Stimulated activated CD8-positive, alpha-beta memory T cell treated with anti-CD3 and anti-CD28 coated beads, Interleukin-15, amount 100 ng/mL, for 4 hours (primary cell): Measurements from ENCODE around the gene PDCD1.
"Not testable (repeated sequence)": the region's sequence is repeated elsewhere in the genome, so short reads cannot be mapped to it uniquely, and the experiment has no call there.

Source experiments
- DNase-seq, 2 donors: peaks; one replicate each; pipeline ENCODE4 v3.0.0-alpha.2; 2020; ENCODE audit warnings: low read depth in 2 of 2

Gene PDCD1

DNA sequence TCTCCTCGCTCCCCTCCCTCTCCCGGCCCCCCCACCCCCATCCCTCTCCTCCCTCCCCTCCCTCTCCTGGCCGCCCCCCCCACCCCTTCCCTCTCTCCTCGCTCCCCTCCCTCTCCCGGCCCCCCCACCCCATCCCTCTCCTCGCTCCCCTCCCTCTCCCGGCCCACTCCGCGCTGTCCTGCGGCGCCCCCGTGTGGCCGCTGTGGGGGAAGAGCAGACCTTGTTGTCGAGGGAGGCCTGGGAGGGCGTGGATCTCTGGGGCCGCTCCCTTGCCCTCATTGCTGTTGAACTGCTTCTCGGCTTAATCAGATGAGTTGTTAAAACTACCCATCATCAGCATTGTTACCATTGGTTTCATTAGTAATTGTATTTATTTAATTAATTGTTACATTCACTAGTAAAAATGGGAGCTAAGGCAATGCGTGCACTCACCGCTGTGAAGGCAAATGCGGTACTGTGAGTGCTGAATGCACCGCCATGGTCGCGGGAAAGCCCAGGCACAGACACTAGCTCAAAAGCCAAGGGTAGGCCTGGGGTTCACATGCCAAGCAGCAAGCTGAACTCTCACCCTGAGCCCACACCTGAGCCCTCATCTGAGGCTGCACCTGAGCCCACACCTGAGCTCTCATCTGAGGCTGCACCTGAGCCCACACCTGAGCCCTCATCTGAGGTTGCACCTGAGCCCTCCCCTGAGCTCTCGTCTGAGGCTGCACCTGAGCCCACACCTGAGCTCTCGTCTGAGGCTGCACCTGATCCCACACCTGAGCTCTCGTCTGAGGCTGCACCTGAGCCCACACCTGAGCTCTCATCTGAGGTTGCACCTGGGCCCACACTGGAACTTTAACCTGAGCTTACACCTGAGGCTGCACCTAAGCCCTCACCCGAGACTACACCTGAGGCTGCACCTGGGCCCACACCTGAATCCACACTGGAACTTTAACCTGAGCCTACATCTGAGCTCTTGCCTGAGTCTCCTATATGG, 19.6 kb upstream of the PDCD1 start:
- DNase-seq = peak in 1 of 2 donors; percentile 53

DNA sequence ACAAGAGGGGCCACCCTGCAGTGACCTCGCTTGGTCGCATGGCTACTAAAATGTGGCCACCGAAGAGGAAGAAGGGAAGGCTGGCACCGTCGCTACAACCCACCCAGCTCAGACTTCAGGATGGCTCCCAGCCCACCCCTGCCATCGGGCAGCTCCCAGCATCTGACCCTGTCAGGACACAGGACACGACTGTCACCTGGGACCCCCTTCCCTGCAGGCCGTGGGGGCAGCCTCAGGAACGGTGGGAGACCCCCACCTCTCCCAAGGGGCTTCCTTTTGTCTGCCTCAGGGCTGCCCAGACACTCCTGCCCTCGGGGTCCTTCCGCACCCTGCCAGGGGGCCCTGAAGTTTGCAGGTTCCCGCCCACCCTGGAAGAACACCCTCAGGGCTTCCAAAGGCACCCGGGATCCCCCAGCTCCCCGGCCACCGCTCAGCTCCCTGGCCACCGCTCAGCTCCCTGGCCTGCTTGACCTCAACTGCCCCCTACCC, 18.5 kb upstream of the PDCD1 start:
- DNase-seq = no peak

DNA sequence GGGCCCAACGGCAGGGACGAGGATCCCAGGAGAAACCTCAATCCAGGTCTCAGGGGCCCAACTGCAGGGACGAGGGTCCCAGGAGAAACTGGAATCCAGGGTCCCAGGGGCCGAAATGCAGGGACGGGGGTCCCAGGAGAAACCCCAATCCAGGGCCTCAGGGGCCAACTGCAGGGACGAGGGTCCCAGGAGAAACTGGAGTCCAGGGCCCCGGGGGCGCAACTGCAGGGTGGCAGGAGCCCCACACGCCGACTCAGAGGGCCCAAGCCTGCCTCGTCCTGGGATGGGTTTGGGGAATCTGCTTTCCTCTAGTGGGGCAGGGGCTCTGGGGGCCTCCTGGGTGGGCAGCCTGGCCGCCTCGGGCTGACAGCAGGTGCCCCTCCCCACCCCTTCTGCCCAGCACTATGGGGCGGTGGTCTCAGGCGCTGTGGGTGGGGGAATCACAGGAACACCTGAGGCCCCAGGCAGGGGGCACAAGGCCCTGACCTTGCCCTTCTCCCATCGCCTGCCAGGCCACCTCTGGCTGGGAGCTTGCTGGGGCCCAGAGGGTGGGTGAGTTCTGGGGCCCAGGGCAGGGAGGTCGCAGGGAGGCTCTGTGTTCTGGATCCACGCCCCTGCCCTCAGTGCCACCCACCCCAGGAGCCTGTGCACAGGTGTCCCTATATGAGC, 18.0 kb upstream of the PDCD1 start:
- no peak for DNase-seq

DNA sequence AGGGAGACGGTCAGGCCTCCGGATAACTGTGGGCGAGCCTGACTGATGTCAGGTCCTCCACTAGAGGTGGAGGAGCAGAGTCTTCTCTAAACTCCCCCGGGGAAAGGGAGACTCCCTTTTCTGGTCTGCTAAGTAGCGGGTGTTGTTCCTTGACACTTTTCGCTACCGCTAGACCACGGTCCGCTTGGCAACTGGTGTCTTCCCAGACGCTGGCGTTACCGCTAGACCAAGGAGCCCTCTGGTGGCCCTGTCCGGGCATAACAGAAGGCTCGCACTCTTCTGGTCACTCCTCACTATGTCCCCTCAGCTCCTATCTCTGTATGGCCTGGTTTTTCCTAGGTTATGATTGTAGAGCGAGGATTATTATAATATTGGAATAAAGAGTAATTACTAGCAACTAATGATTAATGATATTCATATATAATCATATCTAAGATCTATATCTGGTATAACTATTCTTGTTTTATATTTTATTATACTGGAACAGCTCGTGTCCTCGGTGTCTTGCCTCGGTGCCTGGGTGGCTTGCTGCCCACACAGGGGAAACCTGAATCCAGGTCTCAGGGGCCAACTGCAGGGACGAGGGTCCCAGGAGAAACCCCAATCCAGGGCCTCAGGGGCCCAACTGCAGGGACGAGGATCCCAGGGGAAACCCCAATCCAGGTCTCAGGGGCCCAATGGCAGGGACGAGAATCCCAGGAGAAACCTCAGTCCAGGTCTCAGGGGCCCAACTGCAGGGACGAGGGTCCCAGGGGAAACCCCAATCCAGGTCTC, 17.2 kb upstream of the PDCD1 start:
- DNase-seq = not testable (repeated sequence)

DNA sequence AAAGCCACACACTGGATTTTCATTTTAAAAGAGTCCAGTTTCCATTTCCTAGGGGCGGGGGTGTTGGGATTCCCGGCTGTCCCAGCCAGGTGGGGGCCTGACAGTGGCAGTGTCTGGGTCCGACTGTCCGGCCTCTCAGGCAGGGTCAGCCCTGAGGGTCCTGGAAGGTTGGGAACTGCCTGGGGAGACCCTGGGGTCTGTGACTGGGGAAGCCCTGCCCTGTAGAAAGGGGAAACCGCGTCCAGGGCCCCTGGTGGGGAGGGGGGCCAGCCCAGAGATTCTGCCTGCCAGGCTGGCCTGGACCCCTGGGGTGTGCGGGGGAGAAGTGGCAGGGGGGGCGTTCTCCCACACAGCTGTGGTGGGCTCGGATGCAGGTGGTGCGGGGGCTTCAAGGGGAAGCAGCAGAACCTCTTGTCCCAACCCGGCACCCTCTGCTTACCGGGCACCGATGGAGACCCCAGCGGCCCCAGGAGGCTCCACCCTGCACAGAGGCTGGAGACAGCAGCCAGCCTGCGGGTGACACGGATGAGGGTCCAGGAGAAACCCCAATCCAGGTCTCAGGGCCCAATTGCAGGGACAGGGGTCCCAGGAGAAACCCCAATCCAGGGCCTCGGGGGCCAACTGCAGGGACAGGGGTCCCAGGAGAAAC, 15.7 kb upstream of the PDCD1 start:
- no peak for DNase-seq

DNA sequence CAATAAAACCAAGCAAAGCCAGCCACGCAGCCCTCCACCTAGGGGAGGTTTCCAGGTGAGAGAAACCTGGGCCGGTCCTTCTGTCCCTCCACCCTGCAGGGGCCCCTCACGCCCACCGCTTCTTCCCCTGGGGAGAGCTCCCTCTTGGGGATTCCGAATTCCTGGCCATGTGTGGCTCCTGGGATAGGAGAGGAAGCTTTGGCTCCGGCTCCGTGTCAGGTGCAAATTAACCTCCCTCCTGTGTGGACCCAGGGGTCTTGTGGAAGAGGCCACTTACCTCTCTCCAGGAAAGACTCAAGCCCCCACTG, 15.1 kb upstream of the PDCD1 start:
- DNase-seq = no peak

DNA sequence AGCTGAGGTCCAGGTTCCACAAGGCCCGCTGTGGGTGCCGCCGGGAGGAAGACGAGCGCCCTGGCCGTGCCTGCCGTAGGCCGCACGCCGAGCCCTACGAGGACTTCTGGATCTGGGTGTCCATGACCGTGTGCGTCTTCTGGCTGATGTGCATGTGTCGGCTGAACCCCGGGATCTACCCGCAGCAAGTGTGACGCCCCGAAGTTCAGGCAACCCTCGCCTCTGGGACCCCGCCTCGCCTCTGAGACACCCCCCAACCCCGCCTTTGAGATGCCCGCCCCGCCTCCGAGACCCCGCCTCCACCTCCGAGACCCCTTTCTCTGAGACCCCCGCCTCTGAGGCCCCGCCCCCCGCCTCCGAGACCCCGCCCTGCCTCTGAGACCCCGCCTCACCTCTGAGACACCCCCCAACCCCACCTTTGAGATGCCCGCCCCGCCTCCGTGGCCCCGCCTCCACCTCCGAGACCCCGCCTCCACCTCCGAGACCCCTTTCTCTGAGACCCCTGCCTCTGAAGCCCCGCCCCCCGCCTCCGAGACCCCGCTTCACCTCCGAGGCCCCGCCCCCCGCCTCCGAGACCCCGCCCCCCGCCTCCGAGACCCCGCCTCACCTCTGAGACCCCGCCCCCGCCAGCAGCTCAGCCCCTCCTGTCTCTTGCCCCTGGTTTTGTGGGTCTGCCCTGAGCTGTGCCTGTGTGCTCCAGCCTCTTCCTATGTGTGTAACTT, 14.5 kb upstream of the PDCD1 start:
- DNase-seq = no peak

DNA sequence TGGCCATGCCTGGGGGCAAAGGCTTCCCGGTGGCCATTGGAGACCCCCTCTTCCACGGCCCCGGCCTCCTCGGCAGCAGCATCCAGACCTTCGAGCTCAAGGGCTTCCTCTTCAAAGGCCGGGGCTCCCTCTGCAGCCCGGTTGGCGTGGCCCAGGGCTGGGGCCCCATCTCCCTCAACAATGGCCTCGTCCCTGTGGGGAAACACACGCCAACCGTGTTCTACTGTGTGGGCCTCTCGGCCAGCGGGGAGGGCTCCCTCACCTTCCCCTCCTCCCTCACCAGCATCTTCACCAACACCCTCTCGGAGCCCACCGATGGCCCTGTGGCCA, 13.6 kb upstream of the PDCD1 start:
- DNase-seq = no peak

DNA sequence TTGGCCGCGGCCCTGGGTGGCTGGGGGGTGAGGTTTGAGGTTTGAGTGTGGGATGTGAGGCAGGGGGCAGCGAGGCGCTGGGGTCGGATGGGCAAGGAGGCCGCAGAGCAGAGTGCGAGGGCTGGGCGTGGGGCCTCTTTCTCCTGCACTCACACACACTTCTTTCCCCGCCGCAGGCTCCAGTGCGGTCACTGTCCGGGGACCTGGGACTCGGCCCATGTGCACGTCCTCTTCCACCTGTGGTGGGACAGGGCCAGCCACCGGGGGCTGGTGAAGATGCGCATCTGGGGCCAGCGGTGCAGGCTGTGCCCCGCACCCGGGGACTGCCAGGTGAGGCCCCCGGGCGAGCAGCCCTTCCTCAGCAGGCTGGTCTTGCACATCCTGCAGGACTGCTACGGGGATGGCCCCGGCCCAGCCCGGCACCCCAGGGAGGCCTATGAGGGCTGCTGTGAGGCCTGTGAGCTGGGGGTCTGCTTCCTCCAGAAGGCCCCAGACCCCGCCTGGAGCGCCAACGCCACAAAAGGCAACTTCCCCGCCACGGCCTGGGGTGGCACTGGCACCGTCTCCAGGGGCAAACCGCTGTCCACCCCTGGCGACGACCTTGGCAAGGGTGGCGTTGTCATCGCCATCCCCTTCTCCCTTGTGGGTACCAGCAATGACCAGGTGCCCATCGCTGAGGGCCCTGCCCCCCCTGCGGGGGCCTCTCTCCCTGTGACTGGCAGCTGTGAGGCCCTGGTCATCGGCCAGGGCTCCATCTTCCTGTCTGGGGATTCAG, 13.0 kb upstream of the PDCD1 start:
- DNase-seq = no peak

DNA sequence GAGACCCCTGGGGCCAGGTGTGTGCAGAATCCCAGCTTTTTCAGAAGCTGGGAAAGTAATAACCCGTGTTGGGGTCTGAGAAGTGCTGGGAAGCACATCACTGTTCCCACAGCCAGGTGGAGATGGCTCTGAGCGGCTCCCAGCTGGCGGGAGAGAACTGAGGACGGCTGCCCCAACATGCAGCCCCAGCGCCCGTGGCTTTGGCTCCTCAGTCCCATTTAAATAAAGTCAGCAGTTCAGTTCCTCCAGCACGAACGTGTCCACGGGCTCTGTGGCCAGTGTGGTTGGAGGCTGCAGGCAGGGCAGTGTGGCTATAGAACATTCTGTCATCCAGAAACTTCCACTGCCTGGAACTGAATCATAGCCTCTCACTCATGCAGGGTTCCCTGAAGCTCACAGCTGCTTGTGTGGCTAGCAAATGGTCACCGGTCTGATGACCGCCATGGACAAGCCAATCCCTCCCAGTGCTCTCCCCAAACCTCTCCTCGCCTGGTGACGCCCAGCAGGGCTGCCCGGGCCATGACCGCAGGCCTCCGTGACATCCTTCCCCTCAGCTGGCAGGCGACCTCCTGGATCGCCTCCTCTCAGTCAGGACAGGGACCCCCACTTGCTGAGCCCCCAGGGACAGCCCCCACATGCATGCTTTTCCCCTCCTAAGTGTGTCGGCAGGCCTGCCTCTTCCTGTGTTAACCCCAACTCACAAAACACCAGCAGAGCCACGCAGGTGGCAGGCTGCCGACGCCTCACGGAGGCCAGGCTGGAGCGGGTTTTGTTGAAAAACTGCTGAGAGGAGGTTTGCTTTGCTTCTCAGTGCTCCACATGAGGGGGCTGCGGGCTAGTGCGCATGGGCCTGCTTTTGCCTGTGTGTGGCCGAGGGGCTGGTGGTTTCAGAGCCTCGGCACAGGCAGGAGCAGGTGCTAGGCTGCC, 12.2 kb upstream of the PDCD1 start:
- DNase-seq = no peak

DNA sequence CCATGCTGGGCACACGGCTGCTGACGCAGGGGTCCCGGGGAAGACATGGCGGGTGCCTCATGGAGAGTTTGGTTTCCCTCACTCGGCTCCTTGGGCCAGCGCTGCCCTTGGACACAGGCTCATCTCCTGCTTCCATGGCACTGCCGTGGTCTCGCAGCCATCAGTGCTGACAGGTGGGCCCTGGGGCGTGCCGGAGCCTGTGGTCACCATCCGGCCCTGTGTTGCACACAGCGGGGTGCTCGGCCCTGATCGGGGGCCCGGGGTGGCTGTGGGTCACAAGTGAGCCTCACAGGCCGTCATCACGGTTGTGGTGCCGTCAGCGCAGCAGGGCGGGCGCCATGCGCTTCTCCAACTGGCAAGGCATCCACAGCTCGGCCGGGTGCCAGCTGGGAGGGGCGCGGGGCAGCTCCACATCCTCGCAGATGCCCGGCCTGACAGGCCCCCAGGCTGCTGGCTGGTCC, 11.4 kb upstream of the PDCD1 start:
- no peak for DNase-seq

DNA sequence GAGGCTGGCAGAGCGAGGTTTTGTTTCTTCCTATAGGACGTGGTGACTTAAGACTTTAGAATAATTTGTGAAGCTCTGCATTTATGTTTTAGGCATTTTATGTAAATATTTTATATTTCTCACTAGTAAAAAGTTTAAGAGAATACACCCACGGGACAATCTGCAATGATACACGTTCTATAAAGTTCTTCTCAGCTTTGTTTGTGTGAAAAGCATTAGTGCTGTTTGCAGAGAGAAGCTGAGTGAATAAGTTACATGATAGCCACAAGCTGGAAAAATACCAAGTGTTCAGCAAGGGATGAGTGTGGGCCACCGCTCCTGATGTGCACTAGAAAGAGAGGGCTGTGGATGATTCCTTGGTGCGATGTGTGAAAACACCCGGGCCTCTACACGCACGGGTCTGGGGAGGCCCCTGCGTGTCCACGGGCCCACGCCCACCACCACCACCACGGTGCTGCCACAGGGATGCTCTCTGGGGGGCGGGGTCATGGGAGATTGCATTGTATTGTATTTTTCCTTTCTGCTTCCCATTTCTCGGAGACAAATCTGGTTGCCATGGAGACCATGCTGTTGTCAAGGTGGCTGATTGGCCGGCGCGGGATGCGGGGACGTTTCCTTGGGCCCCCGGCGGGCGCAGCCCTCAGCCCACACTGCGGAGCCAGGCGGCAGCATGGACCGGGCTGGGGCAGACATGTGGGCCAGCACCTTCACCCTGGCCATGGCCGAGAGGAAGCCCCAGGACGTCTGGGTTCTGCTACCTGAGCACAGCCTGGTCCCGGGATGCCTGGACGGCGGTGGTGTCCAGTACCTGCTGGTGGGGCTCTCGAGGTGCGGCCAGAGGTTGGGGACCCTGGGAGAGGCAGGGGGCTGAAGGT, 10.6 kb upstream of the PDCD1 start, which contains the start of gene RTP5:
Gene RTP5, plus strand, starts transcription at position 643 of the 875 bp plus-strand sequence. Its CDS starts 28 bp downstream, at position 671.
- no peak for DNase-seq

DNA sequence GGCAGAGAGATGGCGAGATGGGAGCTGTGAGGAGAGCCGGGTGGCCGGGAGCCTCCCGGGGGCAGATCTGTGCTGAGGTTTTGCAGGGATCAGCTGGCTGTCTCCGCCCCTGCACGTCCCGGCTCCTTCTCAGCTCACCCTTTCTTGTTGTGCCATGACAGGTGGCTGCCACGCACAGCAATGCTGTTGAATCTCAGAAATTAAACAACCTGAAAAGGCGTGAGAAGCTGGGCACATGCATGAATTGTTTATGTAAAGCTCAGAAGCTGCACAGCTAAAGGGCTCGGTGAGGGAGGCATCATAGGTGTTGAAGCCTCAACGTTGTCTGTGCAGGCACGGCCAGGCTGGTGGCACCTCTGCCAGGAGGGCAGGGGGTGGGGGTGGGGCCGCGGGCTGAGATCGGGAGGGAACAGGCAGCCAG, 10.0 kb upstream of the PDCD1 start:
- no peak for DNase-seq

DNA sequence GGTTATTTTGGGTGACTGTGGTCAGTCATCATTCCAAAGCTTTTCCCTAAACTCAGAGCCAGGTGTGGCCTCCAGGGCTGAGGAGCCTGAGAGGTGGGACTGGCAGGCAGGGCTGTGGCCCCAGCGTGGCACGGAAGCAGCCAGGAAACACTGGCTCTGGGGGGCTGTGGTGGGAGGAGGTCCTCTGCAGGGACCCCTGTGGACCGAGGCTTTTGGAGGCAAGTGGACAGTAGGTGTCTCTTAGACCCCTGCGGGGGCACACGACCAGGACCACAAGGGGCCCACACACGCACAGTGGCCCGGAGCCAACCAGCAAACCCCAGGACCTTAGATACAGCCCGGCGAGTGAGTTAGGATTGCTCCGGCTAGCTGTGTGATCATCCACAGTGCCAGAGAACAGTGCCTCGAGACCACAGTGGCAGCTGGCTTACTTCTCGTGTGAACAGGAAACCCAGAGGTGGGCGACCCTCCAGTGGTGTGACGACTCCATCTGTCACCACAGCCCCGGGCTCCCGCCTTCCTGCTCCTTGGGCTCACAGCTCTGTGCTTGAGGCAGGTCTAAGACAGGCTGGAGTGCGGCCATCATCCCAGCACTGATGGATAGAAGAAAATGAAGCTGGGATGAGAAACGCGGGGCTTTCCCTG, 9.2 kb upstream of the PDCD1 start:
- DNase-seq = peak; percentile 45 to 53

DNA sequence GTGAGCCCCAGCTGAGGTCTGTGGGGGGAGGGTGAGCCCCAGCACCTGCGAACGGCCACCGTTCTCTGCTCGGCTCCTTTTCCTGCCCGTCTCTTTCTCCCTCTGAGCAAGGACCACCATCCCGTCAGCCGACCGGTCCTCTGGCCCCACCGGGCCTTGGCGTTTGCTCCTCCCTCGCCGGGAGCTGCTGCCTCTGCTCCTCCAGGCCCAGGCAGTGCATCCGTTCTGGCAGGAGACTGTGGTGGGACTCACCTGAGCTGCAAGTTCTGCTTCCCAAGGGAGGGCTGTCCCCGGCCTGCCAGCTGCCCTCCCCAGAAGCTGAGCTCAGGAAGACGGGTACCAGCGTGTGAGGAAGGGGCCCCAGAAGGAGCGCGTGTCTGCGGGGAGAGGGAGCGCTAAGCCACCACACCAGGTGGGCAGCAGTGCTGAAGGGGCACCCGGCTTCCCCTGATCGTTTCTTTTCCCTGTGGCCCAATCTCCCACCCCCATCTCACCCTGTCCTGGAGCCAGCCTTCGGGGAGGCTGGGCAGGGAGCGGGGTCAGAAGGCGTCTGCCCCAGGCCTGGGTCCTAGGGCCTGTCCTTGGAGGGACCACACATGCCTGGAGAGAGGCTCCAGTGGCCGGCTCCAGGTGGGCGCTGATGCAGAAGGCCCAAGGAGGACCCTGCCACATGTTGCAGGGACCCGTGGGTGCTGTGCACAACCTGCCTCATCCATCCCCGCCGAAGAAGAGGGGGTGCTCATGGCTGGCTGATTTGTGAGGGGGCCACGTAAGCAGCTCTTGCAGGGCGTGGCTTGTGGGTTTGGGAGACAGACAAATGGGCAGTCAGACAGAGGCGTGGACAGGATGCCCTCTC, 8.3 kb upstream of the PDCD1 start:
- no peak for DNase-seq

DNA sequence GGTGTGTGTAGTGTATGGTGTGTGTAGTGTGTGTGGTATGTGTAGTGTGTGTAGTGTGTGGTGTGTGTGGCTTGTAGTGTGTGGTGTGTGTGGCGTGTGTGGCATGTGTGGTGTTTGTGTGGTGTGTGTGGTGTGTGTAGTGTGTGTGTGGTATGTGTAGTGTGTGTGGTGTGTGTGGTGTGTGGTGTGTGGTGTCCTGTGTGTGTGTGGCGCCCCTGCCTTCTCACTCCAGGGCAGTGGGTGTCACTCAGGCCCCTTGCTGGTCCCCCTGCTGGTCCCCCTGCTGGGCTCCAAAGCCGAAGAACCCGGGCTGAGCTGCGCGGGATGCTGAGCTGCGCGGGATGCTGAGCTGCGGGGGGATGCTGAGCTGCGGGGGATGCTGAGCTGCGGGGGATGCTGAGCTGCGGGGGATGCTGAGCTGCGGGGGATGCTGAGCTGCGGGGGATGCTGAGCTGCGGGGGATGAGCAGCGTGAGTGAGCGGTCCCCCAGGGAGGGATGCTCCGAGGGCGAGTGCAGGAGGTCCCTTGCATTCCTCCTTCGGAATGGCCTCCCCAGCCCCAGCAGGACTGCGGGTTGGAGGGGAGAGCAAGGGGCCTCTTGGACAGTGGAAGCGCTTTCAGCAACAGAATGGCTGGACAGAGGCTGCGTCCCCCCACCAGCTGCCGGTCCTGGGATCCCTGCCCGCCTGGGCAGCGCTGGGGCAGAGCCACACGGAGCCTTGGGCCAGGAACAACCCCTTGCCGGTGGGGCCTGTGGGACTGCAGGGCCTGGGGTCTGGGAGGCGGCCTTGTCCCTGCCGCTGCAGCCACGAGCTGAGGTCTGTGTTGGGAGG, 7.5 kb upstream of the PDCD1 start:
- no peak for DNase-seq
